ENCODE results near the gene FOXN3. TPM values are rescaled to one million over a fixed set of nuclear protein-coding genes. Genes with fewer than 3 reads are reported as not detected.

The FOXN3 gene
- total RNA-seq, 4 donors from 2014 or later, result 66.1 to 130 (median 109) TPM

- H3K4me3 ChIP-seq, result no peak overlapping the region
- DNase-seq, result no peak
- H3K9me3 ChIP-seq, result no peaks in the 10 kb centered on the region
- no peaks in the 10 kb centered on the region for H3K27me3 ChIP-seq
- peaks cover 0 to 5% (median 0%) of the 10 kb centered on the region in 4 donors for H3K36me3 ChIP-seq
- H3K4me1 ChIP-seq, result peaks cover 0 to 31% (median 19%) of the 10 kb centered on the region in 4 donors
- in situ Hi-C loops (cut with MboI; ENCODE audit: low pct_ligation_motif_present in 1 of 4, low pct_unique_long_range_greater_than_20kb in 1 of 4, low sequenced_read_pairs in 3 of 4) (no loop called here), intact Hi-C loops (cut with DNase I; ENCODE audit: low total_unique reads) (no loop called here)
- 70 to 87% methylated on average over 2 of the region's 2 CpGs for WGBS, 2 donors (ENCODE audit: low coverage in 1 of 2)
- H3K27ac ChIP-seq, result no peak overlapping the region
- no peak for TF ChIP-seq POLR2A (IDR thresholded peaks at IDR 0.05)
- no peak for TF ChIP-seq EP300 (IDR thresholded peaks at IDR 0.05; ENCODE audit: low read depth)
- TF ChIP-seq POLR2AphosphoS5 (IDR thresholded peaks at IDR 0.05), result no peak
- TF ChIP-seq CTCF (IDR thresholded peaks at IDR 0.05), result no peak
Observed at GRCh38 chr14:89343356-89343755, 73.7 kb downstream of the FOXN3 start.

GRCh38 chr14:89342049-89342448 lies 75.0 kb downstream of the FOXN3 start:
- intact Hi-C loops (cut with DNase I; ENCODE audit: low total_unique reads) (no loop called here), in situ Hi-C loops (cut with MboI; ENCODE audit: low pct_ligation_motif_present in 1 of 4, low pct_unique_long_range_greater_than_20kb in 1 of 4, low sequenced_read_pairs in 3 of 4) (no loop called here)
- H3K4me3 ChIP-seq, result no peak overlapping the region
- H3K9me3 ChIP-seq, result no peaks in the 10 kb centered on the region
- H3K27ac ChIP-seq, result no peak overlapping the region
- no peaks in the 10 kb centered on the region for H3K27me3 ChIP-seq
- 76 to 78% methylated on average over 5 of the region's 5 CpGs for WGBS, 2 donors (ENCODE audit: low coverage in 1 of 2)
- peaks cover 0 to 44% (median 27%) of the 10 kb centered on the region in 4 donors for H3K4me1 ChIP-seq
- TF ChIP-seq POLR2AphosphoS5 (IDR thresholded peaks at IDR 0.05), result no peak
- no peak for TF ChIP-seq POLR2A (IDR thresholded peaks at IDR 0.05)
- peaks cover 0 to under 1% (median 0%) of the 10 kb centered on the region in 4 donors for H3K36me3 ChIP-seq
- DNase-seq, result no peak

GRCh38 chr14:89340200-89341181 lies 76.5 kb downstream of the FOXN3 start:
- no peaks in the 10 kb centered on the region for H3K27me3 ChIP-seq
- DNase-seq, result no peak
- peaks cover 0 to 44% (median 27%) of the 10 kb centered on the region in 4 donors for H3K4me1 ChIP-seq
- no peaks in the 10 kb centered on the region for H3K9me3 ChIP-seq
- no peak overlapping the region for H3K4me3 ChIP-seq
- intact Hi-C loops (cut with DNase I; ENCODE audit: low total_unique reads) (no loop called here), in situ Hi-C loops (cut with MboI; ENCODE audit: low pct_ligation_motif_present in 1 of 4, low pct_unique_long_range_greater_than_20kb in 1 of 4, low sequenced_read_pairs in 3 of 4) (no loop called here)
- WGBS, 2 donors (ENCODE audit: low coverage in 1 of 2), result 46 to 68% methylated on average over 6 to 12 of the region's 12 CpGs
- H3K27ac ChIP-seq, result peak overlapping the region; percentile 40 to 60 (median 50)
- H3K36me3 ChIP-seq, result no peaks in the 10 kb centered on the region
- TF ChIP-seq EP300 (IDR thresholded peaks at IDR 0.05; ENCODE audit: low read depth) (no peak), CTCF (IDR thresholded peaks at IDR 0.05) (no peak), POLR2A (IDR thresholded peaks at IDR 0.05) (no peak), POLR2AphosphoS5 (IDR thresholded peaks at IDR 0.05) (peak in 1 of 3 donors; percentile 51)

- no peaks in the 10 kb centered on the region for H3K27me3 ChIP-seq
- intact Hi-C loops (cut with DNase I; ENCODE audit: low total_unique reads) (no loop called here), in situ Hi-C loops (cut with MboI; ENCODE audit: low pct_ligation_motif_present in 1 of 4, low pct_unique_long_range_greater_than_20kb in 1 of 4, low sequenced_read_pairs in 3 of 4) (no loop called here)
- TF ChIP-seq POLR2AphosphoS5 (IDR thresholded peaks at IDR 0.05) (no peak), CTCF (IDR thresholded peaks at IDR 0.05) (no peak), EP300 (IDR thresholded peaks at IDR 0.05; ENCODE audit: low read depth) (no peak)
- 72% methylated on average over 9 of the region's 9 CpGs; no CpG with 5 or more reads in 1 of the 2 donors for WGBS, 2 donors (ENCODE audit: low coverage in 1 of 2)
- H3K4me3 ChIP-seq, result no peak overlapping the region
- peaks cover 0 to 44% (median 27%) of the 10 kb centered on the region in 4 donors for H3K4me1 ChIP-seq
- H3K36me3 ChIP-seq, result no peaks in the 10 kb centered on the region
- H3K9me3 ChIP-seq, result no peaks in the 10 kb centered on the region
- no peak for DNase-seq
- peak overlapping the region; percentile 40 to 60 (median 50) for H3K27ac ChIP-seq
Observed at GRCh38 chr14:89339579-89339978, 77.5 kb downstream of the FOXN3 start.

Data from transverse colon (tissue), 4 donors.